NCI-H146 treated with DMSO at 0.1 percent for 48 hours (cell line): ENCODE results near the gene RABGAP1L.

Experiments
- DNase-seq: peaks from one replicate; lab custom pipeline; 2025; ENCODE audit not compliant: unreplicated experiment; lab: John Stamatoyannopoulos, UW

RABGAP1L gene

DNA sequence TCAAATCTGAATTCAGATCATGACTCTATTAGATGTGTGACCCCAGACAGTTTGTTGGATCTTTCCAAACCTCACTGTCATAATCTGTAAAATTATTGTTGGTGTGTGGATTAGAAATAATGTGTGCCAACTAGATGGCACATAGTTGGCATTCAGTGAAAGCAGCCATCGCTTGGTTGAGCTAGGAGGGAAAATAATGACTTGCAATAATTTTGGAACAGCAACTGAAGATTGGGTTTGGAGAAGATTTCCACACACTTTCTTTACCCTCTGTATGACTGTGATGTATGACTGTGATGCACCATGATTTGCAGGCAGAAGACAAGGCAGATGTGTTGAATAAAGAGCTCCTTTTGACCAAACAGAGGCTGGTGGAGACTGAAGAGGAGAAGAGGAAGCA lies 816.4 kb downstream of the RABGAP1L start:
- no peak for DNase-seq

DNA sequence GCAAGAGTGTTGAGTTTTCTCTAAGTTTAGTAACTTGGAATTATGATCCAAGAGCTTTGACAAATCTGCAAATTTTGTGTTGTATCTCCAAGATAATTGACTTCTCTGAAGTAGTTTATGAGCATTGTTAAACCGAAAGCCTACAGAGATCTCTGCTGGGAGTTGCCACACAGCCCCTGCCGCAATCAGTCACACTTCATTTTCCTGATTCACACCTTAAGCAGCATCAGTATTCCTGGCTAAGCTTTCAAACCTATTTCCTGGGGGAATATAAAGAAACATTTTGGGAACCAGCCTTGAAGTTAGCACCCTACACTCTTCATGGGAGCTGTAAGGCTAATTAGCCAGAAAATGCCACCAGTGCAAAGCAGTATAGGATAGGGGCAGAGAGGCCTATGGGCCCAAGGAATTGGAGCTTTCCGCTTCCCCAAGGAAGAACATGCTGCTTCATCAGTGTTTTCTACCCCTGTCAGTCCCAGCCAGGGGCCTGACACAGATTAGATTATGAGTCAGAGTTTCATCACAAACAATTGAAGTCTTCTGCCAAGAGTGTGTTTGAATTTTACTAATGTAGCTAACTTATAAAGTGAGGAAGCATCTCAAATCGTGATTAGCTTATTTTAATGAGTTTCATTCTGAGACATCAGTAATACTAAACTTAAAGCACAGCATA lies 817.3 kb downstream of the RABGAP1L start:
- DNase-seq = no peak

DNA sequence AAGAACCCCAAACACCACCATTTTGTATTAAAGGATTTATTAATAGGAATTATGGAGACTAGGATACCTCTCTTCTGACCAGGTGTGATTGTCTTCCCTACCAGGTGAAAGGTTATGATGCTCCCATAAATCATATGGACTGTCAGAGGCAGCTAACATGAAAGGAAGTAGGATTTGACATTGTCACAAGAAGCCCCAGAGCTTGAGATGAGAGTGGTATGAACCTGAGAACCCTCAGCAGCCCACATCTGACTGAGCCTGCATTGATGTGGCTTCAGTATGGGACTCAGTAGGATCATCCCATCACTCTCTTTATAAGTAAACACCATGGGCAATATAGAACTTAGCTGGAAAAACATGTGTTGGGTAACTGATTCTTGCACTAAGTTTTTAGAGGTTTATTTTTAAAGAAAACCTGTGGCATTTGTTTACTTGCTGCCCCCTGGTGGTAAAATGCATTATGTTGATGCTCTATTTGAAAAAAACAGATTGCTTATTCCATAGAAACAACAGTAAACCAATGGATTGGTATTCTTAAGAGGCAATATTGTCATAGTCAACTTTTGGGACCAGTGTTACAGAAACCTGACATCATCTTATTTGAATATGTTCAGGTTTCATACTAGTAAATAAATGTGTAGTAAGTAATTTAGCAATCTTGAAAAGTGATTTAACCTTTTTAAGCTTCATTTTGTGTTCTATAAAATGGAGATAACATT lies 823.8 kb downstream of the RABGAP1L start:
- DNase-seq = no peak

DNA sequence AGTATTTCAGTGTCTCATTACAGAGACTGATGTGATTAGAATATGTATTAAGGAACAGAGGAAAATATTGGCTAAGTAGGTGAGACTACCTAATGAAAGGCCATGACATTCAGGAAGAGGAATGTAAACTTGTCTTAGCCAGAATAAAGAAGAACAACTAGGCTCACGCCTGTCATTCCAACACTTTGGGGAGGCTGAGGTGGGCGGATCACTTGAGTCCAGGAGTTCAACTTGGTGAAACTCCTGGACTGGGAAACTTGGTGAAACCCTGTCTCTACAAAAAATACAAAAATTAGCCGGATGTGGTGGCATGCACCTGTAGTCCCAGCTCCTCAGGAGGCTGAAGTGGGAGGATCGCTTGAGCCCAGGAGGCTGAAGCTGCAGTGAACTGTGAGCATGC lies 825.6 kb downstream of the RABGAP1L start:
- DNase-seq = no peak

- DNase-seq = no peak
These were observed 829.2 kb downstream of the RABGAP1L start for GRCh38 chr1:174988539-174988938.

DNA sequence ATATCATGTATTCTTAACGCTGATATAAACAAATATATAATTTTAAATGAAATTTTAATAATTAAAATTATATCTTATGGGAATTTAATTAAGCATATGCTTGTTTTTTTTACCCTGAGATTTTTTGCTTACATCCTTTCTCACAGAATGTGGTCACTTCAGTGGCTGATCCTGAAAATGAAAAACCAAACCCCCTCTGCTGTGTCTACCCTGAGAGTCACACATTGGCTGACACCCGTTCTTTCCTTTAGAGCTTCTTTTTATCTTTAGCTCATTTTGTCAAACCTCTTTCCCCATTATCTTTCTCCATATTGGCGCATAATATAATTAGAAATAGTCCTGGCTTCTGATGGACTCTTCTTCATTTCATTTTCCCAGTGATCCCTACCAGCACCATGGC lies 829.7 kb downstream of the RABGAP1L start:
- no peak for DNase-seq

DNA sequence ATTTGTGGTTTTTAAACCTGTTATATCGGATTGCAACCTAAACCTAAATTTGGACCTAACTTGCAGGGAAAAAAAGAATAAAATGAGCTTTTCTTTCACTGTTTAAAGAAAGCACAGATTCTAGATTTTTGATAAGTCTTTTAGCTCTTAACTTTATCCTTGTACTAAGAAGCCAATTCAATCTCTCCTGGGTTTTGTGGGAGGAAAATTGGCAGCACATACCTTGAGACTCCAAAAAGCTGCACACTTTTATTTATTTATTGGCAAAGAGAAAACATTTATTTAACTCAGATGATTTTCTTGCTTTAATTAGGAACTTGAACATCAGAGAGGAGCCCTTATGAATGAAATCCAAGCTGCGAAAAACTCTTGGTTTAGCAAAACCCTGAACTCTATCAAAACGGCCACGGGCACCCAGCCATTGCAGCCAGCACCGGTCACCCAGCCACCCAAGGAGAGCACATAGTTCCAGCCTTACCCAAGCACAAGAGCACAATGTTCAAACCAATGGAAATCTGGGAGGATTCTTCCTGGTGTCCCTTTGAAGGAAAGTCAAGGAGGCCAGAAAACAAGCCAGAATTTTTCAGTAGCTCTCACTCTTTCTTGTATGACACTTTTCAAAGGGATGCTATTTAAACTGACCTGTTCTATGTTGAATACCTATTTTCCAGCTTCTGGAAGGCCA lies 830.4 kb downstream of the RABGAP1L start:
- no peak for DNase-seq

GRCh38 chr1:174990382-174990999 lies 831.2 kb downstream of the RABGAP1L start:
- DNase-seq = no peak

DNA sequence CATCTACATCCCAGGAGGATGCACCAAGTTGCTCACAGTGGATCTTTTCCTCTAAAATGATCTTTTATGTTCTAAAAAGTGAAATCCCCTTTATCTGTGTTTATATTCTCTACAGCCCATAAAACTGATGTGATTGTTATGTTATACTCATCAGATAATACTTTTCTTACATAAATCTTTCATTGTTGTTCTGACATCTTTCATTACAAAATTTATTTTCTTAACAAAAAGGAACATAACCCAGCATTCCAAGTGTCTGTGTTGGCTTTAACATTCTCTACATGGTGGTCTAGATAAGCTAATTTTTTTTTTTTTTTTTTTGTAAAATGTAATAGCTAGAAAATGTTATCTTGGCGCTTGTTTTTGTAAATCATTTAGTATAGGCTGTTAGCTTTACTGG lies 832.2 kb downstream of the RABGAP1L start:
- no peak for DNase-seq

DNA sequence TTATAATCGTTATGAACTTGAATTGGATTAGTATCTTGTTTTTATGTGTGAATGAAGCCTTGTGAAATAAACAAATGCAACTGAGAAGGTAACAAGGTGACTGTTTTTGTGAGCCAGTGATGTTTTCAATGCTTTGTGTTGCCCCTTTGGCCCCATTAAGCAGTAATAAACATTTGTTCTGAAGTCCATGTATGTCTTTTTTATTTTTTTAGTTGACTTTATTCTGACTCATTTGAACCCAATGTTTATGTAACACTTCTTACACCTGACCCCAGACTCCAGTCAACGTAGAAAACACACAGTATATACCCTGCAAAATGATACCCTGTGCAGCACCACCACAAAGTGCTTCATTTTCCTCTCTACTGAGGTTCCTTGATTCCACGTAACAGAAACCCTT lies 835.8 kb downstream of the RABGAP1L start:
- no peak for DNase-seq

- DNase-seq = no peak
These were observed 836.6 kb downstream of the RABGAP1L start for GRCh38 chr1:174995916-174996315.

DNA sequence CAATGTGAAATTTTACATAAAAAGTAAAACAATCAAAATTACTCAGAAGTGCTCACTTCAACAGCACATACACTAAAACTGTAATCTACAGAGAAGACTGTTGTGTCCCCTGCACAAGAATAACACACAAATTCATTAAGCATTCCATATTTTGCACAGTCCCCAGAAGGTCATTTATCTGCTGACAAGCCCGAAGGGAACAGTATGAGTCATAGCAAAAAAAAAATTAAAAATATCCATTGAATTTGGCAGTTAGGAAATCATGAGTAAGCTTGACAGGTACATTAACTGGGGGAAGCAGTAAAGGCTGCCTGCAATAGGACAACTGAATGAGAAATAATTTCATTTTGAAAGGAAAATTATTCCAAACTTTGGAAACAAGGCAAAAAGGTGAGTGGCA lies 837.2 kb downstream of the RABGAP1L start:
- DNase-seq = no peak

GRCh38 chr1:174997041-174997440 lies 837.7 kb downstream of the RABGAP1L start:
- no peak for DNase-seq

GRCh38 chr1:174998569-174999215 lies 839.4 kb downstream of the RABGAP1L start:
- peak; percentile 80 for DNase-seq

- peak; percentile 96 for DNase-seq
These were observed 840.1 kb downstream of the RABGAP1L start for GRCh38 chr1:174999216-174999935.

DNA sequence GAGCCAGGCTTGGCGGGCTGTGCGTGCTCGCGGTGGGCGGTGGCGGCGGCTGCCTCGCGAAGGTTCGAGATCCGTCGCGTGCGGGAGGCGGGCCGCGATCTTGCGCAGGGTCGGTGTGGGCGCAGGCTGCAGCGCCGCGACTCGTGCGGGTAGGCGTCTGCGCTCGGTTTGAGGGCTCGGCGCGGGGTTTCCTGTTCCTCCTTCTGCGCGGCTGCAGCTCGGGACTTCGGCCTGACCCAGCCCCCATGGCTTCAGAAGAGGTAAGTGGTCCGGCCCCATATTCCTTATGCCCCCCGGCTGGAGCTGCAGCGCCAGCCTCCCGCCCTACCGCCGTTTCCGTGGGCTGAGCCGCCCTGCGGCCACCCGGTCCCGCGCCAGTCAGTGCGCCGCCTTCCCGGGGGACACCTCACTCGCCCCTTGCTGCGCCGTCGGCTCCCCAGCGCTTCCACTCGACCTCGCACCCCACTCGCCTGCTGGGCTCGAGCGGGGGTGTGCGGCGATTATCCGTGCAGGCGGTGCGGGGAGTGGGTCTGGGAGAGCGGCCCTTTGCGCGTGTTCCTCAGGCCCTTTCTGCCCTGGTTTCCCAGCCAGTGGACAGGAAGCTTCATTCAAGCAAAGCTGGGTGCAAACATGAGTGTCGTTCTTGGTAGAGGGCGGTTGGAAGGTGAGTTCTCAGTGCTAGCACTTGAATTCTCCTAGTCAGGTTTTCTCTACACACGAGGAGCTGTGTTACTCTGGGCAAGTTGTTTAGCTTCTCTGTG lies 840.8 kb downstream of the RABGAP1L start, which contains the start of gene CACYBP:
Gene CACYBP, plus strand, starts transcription at position 12 of the 761 bp plus-strand sequence. Its CDS starts 234 bp downstream, at position 246.
- DNase-seq = peak; percentile 19

DNA sequence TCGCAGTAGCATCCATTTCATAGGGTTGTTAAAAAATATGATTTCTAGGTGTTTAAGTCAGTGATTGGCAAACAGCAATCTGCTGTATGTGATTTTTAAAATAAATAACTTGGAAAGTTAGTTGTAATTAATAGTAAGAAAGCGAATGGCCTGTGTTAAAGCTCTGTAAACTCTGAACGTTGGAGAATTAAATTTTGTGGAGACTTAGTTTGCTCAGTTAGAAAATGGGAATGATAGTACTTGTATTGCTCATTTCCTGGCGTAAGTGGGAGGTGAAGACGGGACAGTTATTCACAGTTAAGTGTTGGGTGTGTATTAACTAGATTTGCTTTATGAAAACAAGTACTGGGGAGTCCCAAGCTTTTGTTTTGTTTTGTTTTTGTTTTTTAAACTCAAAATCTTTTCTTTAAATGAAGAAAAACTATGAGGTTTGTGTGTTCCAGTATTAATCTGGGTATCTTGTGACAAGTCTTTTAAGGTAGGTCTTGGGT lies 841.4 kb downstream of the RABGAP1L start:
- DNase-seq = no peak

DNA sequence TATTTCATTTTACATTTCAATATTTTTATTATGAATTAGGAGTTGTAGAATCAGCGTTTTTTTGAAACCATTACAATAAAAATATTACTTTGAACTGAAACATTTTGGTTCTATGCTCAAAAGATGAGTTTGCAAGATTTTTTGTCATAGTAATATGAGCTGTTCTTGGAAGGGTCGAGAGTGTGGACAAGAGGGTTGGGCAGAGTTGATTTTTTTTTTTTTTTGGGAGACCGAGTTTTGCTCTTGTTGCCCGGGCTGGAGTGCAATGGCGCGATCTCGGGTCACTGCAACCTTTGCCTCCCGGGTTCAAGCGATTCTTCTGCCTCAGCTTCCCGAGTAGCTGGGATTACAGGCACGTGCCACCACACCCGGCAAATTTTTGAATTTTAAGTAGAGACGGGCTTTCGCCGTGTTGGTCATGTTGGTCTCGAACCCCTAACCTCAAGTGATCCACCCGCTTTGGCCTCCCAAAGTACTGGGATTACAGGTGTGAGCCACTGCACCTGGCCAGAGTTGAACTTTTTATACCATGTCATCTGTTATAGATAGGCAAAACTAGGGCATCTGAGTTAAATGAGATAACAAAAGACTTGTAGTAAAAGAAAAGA lies 843.7 kb downstream of the RABGAP1L start:
- DNase-seq = no peak

DNA sequence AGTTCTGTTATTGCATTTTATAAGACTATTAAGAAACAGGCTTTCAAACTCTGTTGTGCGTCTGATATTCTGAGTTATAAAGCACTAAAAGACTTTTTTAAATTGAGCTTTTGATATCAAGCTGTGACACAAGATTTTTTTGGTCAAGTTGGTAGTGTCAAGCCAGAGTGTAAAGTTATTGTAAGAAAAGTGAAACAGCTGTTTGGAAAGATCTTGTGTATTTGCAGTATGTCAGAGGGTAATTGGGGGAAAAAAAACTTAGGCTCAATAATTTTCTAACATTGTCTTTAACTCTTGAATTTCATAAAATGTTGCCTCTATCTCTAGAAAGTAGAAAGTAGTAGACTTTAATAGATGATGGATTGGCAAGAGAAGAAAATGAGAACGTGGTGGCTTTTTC lies 844.2 kb downstream of the RABGAP1L start:
- DNase-seq = no peak
